Measurements from ENCODE around the gene POFUT2. TPM values are rescaled to one million over a fixed set of nuclear protein-coding genes. Genes with fewer than 3 reads are reported as not detected.

Gene POFUT2
- total RNA-seq, 2 experiments from 2014 or later, result 17.0 to 20.5 TPM

DNA sequence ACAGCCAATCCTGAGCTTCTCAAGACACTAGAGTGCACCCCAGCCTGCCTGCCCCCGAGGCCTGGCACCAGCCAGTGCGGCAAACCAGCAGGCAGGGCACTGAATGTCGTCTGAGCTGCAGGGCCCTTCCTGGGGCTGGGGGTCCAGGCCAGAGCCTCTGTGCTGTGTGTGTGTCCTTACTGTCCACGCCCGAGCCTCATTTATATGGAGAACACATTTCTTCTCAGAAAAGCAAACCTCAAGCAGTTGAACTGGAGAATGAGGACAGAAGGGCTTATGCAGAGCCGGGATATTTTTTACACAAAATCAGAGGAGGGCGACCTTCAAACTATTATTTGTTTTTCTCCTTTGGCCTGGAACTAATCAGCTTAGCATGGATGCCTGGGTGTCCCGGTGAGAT lies 52.7 kb downstream of the POFUT2 start:
- no peaks in the 10 kb centered on the region for H4K20me1 ChIP-seq (ENCODE audit: insufficient read depth, low read length)
- no peak overlapping the region; the same call in 1 of the 2 replicates for H3K4me2 ChIP-seq (ENCODE audit: low read length)
- TF ChIP-seq, protein P1, sequence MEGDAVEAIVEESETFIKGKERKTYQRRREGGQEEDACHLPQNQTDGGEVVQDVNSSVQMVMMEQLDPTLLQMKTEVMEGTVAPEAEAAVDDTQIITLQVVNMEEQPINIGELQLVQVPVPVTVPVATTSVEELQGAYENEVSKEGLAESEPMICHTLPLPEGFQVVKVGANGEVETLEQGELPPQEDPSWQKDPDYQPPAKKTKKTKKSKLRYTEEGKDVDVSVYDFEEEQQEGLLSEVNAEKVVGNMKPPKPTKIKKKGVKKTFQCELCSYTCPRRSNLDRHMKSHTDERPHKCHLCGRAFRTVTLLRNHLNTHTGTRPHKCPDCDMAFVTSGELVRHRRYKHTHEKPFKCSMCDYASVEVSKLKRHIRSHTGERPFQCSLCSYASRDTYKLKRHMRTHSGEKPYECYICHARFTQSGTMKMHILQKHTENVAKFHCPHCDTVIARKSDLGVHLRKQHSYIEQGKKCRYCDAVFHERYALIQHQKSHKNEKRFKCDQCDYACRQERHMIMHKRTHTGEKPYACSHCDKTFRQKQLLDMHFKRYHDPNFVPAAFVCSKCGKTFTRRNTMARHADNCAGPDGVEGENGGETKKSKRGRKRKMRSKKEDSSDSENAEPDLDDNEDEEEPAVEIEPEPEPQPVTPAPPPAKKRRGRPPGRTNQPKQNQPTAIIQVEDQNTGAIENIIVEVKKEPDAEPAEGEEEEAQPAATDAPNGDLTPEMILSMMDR (conservative IDR thresholded peaks at IDR 0.05; ENCODE audit: low read length), result no peak
- no peak for TF ChIP-seq EZH2phosphoT487 (IDR thresholded peaks at IDR 0.05; ENCODE audit: borderline replicate concordance, low read depth, low read length)
- H2AFZ ChIP-seq (ENCODE audit: low read length), result no peak overlapping the region
- H3K36me3 ChIP-seq (ENCODE audit: insufficient read depth, low read length), result no peaks in the 10 kb centered on the region
- H3K4me3 ChIP-seq (ENCODE audit: low read depth, low read length, poor library complexity, severe bottlenecking), result no peak overlapping the region
- ChIA-PET POLR2A (no interaction called here), CTCF (ENCODE audit: unreplicated experiment) (no interaction called here)
- no peaks in the 10 kb centered on the region for H3K79me2 ChIP-seq (ENCODE audit: insufficient read depth, low read depth, low read length)
- no peak overlapping the region for H3K27ac ChIP-seq (ENCODE audit: low read depth, low read length, poor library complexity, severe bottlenecking)
- intact Hi-C loops (cut with micrococcal nuclease; ENCODE audit: unreplicated experiment), result no loop called here
- BruUV-seq (replicated peaks), result no TSS peak
- no peaks in the 10 kb centered on the region for H3K9me2 ChIP-seq (ENCODE audit: insufficient read depth, low read length)
- no peak for DNase-seq (ENCODE audit: low spot score)
- no peaks in the 10 kb centered on the region for H3K4me1 ChIP-seq (ENCODE audit: insufficient read depth, low read length, poor library complexity, severe bottlenecking)
- H3K9me3 ChIP-seq (ENCODE audit: low read length), result no peaks in the 10 kb centered on the region

DNA sequence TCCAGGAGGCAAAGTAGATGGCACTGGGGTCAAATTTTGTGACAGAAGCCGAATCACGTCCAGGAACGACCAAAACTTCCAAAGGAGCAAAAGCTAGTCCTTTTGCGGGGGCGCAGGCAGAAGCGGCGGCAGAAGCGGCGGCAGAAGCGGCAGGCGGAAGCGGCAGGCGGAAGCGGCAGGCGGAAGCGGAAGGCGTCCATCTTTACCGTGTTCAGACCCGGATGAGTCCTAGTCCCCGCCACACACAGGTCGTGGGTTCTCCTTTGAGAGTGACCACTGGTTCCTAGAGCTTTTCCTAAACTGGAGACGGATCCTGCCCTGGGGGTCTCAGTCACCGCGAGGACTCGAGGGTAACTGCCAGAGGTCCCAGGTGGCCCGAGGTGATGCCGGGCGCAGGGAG lies 53.6 kb downstream of the POFUT2 start:
- POLR2A ChIA-PET, result no interaction called here
- Histone ChIP-seq H3K4me3 (ENCODE audit: low read depth, low read length, poor library complexity, severe bottlenecking) (no peak overlapping the region), H2AFZ (ENCODE audit: low read length) (no peak overlapping the region), H3K79me2 (ENCODE audit: insufficient read depth, low read depth, low read length) (no peaks in the 10 kb centered on the region), H4K20me1 (ENCODE audit: insufficient read depth, low read length) (no peaks in the 10 kb centered on the region), H3K4me2 (ENCODE audit: low read length) (no peak overlapping the region), H3K4me1 (ENCODE audit: insufficient read depth, low read length, poor library complexity, severe bottlenecking) (no peaks in the 10 kb centered on the region), H3K9me3 (ENCODE audit: low read length) (no peaks in the 10 kb centered on the region), H3K36me3 (ENCODE audit: insufficient read depth, low read length) (no peaks in the 10 kb centered on the region), H3K9me2 (ENCODE audit: insufficient read depth, low read length) (no peaks in the 10 kb centered on the region), H3K27ac (ENCODE audit: low read depth, low read length, poor library complexity, severe bottlenecking) (no peak overlapping the region)
- CTCF ChIA-PET (ENCODE audit: unreplicated experiment), result no interaction called here
- intact Hi-C loops (cut with micrococcal nuclease; ENCODE audit: unreplicated experiment), result no loop called here
- no peak for TF ChIP-seq EZH2phosphoT487 (IDR thresholded peaks at IDR 0.05; ENCODE audit: borderline replicate concordance, low read depth, low read length)
- TF ChIP-seq, protein P1 (conservative IDR thresholded peaks at IDR 0.05; ENCODE audit: low read length), result no peak
- no peak for DNase-seq (ENCODE audit: low spot score)
- no TSS peak for BruUV-seq (replicated peaks)

DNA sequence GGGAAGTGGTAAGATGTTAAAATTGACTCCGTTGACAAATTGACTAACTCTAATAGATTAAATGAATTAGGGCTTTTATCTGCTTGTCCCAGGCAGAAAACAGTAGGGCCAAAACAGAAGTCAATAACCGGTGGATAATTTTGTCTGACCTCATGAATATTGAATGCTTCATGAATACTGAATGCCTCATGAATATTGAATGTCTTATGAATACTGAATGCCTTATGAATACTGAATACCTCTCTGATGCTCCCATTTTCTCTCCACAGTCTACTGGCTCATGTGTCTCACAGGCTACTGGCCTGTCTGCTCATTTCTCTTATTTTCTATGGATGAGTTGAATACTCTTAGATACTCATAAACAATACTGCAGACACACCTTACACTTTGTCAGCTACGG lies 56.0 kb downstream of the POFUT2 start:
- no peak for TF ChIP-seq EZH2phosphoT487 (IDR thresholded peaks at IDR 0.05; ENCODE audit: borderline replicate concordance, low read depth, low read length)
- TF ChIP-seq, protein P1 (conservative IDR thresholded peaks at IDR 0.05; ENCODE audit: low read length), result no peak
- Histone ChIP-seq H3K9me2 (ENCODE audit: insufficient read depth, low read length) (no peaks in the 10 kb centered on the region), H3K4me2 (ENCODE audit: low read length) (no peak overlapping the region), H3K4me3 (ENCODE audit: low read depth, low read length, poor library complexity, severe bottlenecking) (no peak overlapping the region), H4K20me1 (ENCODE audit: insufficient read depth, low read length) (no peaks in the 10 kb centered on the region), H2AFZ (ENCODE audit: low read length) (no peak overlapping the region), H3K9me3 (ENCODE audit: low read length) (no peaks in the 10 kb centered on the region), H3K36me3 (ENCODE audit: insufficient read depth, low read length) (no peaks in the 10 kb centered on the region), H3K4me1 (ENCODE audit: insufficient read depth, low read length, poor library complexity, severe bottlenecking) (no peaks in the 10 kb centered on the region), H3K79me2 (ENCODE audit: insufficient read depth, low read depth, low read length) (no peaks in the 10 kb centered on the region), H3K27ac (ENCODE audit: low read depth, low read length, poor library complexity, severe bottlenecking) (no peak overlapping the region)
- no TSS peak for BruUV-seq (replicated peaks)
- intact Hi-C loops (cut with micrococcal nuclease; ENCODE audit: unreplicated experiment), result no loop called here
- POLR2A ChIA-PET, result no interaction called here
- CTCF ChIA-PET (ENCODE audit: unreplicated experiment), result no interaction called here
- no peak for DNase-seq (ENCODE audit: low spot score)
